ENCODE data around the gene MAST4.

MAST4 gene

GRCh38 chr5:66587771-66588170 lies 8.4 kb upstream of the MAST4 start:
- H3K27ac ChIP-seq = no peak overlapping the region
- H3K27me3 ChIP-seq (replicated peaks) = no peaks in the 10 kb centered on the region
- in situ Hi-C loops (cut with HindIII; ENCODE audit: low pct_ligation_motif_present, low sequenced_read_pairs) = no loop called here
- no peak for TF ChIP-seq CTCF (IDR thresholded peaks at IDR 0.05; ENCODE audit: low read depth, low read length, missing control alignments)
- H3K4me3 ChIP-seq (ENCODE audit: low read depth, low read length) = no peak overlapping the region
- DNase-seq = no peak
- no peaks in the 10 kb centered on the region for H3K36me3 ChIP-seq (replicated peaks)

DNA sequence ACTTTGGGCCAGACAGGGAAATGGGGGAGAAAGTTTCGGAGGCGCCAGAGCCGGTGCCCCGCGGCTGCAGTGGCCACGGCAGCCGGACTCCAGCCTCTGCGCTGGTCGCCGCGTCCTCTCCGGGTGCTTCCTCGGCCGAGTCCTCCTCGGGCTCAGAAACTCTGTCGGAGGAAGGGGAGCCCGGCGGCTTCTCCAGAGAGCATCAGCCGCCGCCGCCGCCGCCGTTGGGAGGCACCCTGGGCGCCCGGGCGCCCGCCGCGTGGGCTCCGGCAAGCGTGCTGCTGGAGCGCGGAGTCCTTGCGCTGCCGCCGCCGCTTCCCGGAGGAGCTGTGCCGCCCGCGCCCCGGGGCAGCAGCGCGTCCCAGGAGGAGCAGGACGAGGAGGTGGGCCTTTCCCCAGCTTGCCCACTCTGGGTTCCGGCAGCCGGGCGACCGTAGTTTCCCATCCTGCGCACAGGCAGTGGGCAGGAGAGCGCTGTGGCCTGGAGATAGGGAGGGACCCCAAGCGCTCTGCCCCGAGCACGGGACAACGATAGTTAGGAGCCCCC lies 516 bp downstream of the MAST4 start:
- peaks cover 13% of the 10 kb centered on the region for H3K27me3 ChIP-seq (replicated peaks)
- no peak for TF ChIP-seq CTCF (IDR thresholded peaks at IDR 0.05; ENCODE audit: low read depth, low read length, missing control alignments)
- peak; percentile 2 for DNase-seq

GRCh38 chr5:66597183-66597757 lies 1.1 kb downstream of the MAST4 start:
- in situ Hi-C loops (cut with HindIII; ENCODE audit: low pct_ligation_motif_present, low sequenced_read_pairs) = no loop called here
- Histone ChIP-seq H3K4me3 (ENCODE audit: low read depth, low read length) (peak overlapping the region; percentile 59), H3K27me3 (replicated peaks) (peaks cover 13% of the 10 kb centered on the region), H3K36me3 (replicated peaks) (no peaks in the 10 kb centered on the region), H3K27ac (no peak overlapping the region)
- no peak for TF ChIP-seq CTCF (IDR thresholded peaks at IDR 0.05; ENCODE audit: low read depth, low read length, missing control alignments)
- DNase-seq = no peak

More for the DNA sequence above, 516 bp downstream of the MAST4 start:
- Histone ChIP-seq H3K4me3 (ENCODE audit: low read depth, low read length) (peak overlapping the region; percentile 59), H3K27ac (no peak overlapping the region), H3K36me3 (replicated peaks) (no peaks in the 10 kb centered on the region)
- in situ Hi-C loops (cut with HindIII; ENCODE audit: low pct_ligation_motif_present, low sequenced_read_pairs) = no loop called here

DNA sequence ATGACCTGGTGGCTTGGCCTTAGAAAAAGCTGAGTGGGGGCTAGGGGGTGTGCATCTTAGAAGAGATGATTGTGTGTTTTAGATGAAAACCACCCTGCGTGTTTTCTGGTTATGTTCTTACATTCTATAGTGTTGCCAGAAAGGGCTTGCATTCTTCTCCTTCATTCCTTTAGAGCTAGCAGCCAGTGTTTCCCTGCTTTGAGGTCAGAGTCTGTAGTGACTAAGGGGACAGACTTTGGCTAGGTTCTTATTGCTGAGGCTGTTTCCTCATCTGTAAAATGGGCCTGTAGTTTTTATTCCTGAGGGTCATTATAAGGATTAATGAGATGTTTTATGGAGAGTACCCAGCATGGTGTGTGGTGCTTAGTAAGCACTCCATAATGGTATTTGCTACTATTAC lies 6.4 kb downstream of the MAST4 start:
- in situ Hi-C loops (cut with HindIII; ENCODE audit: low pct_ligation_motif_present, low sequenced_read_pairs) = no loop called here
- H3K27me3 ChIP-seq (replicated peaks) = peaks cover 2% of the 10 kb centered on the region

DNA sequence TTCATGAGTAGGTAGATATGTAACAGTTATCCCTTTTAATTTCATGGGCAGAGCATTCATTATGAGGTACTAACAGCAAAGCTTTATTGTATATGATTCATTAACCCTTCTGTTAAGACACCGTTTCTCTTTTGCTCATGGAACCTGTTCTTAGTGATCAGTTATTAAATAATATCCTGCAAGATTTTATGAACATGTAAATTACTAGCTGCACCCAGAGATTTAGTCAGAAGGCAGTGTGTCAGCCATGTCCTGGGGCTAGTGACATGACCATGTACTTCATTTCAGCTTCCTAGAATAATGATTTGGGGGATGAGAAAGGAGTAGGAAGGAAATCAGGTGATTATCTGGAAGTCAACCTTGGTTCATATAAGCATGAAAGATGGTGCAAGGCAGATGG lies 7.0 kb downstream of the MAST4 start:
- TF ChIP-seq CTCF (IDR thresholded peaks at IDR 0.05; ENCODE audit: low read depth, low read length, missing control alignments) = no peak
- DNase-seq = no peak
- H3K27me3 ChIP-seq (replicated peaks) = peaks cover 2% of the 10 kb centered on the region
- H3K27ac ChIP-seq = no peak overlapping the region
- no peak overlapping the region for H3K4me3 ChIP-seq (ENCODE audit: low read depth, low read length)
- in situ Hi-C loops (cut with HindIII; ENCODE audit: low pct_ligation_motif_present, low sequenced_read_pairs) = no loop called here
- no peaks in the 10 kb centered on the region for H3K36me3 ChIP-seq (replicated peaks)

More for the DNA sequence above, 6.4 kb downstream of the MAST4 start:
- no peak for DNase-seq
- Histone ChIP-seq H3K4me3 (ENCODE audit: low read depth, low read length) (no peak overlapping the region), H3K36me3 (replicated peaks) (no peaks in the 10 kb centered on the region), H3K27ac (no peak overlapping the region)
- TF ChIP-seq CTCF (IDR thresholded peaks at IDR 0.05; ENCODE audit: low read depth, low read length, missing control alignments) = no peak

- no peak overlapping the region for H3K27ac ChIP-seq
- DNase-seq = no peak
- H3K36me3 ChIP-seq (replicated peaks) = no peaks in the 10 kb centered on the region
- H3K4me3 ChIP-seq (ENCODE audit: low read depth, low read length) = no peak overlapping the region
- in situ Hi-C loops (cut with HindIII; ENCODE audit: low pct_ligation_motif_present, low sequenced_read_pairs) = no loop called here
- H3K27me3 ChIP-seq (replicated peaks) = peaks cover 2% of the 10 kb centered on the region
- TF ChIP-seq CTCF (IDR thresholded peaks at IDR 0.05; ENCODE audit: low read depth, low read length, missing control alignments) = no peak
Observed at GRCh38 chr5:66603881-66604280, 7.7 kb downstream of the MAST4 start.

Measured in brain microvascular endothelial cell (primary cell).